DMS114 treated with DMSO at 0.1 percent for 48 hours (cell line): ENCODE results near the gene NMBR.
"Not testable (repeated sequence)": the region's sequence is repeated elsewhere in the genome, so short reads cannot be mapped to it uniquely, and the experiment has no call there.

Experiments used
- DNase-seq: peaks from one replicate; lab custom pipeline; 2025; ENCODE audit not compliant: unreplicated experiment; lab: John Stamatoyannopoulos, UW

NMBR gene

GRCh38 chr6:142155895-142156757, 9.2 kb upstream of the NMBR start:
- DNase-seq = no peak

DNA sequence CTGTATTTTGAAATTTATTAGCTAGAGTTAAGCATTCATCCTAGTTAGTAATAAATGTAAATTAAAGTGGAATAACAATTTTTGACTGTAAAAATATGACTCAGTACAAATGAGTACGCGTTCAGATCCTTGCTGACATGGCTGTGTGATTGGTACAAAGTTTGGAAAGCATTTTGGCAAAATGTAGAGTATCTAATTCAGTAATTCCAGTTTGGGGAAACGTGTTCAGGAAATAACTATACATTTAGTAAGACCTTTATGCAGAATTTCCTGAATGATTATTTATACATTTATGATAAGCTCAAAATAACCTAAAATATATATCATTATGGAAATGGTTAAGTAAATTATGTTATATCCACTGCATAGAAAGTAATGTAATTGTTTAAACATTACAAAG, 8.2 kb upstream of the NMBR start:
- no peak for DNase-seq

GRCh38 chr6:142154336-142154735, 7.4 kb upstream of the NMBR start:
- no peak for DNase-seq

DNA sequence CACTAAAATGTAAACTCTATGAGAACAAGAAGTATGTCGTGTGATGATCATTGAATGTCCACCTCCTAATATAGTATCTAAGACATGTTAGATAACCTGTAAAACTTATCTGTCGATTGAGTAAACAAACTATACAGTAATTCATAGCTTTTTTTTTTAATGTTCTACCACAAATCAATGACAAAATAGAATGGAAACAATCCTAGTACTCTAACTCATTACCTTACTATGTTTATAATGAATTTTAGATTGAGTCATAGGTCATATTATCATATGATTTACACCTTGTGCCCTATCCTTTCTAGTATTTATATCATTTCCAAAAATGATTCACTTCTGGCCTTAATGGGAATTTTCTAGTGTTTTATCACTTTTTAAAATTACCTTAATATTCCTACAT, 6.3 kb upstream of the NMBR start:
- DNase-seq = no peak

GRCh38 chr6:142152746-142153145, 5.8 kb upstream of the NMBR start:
- no peak for DNase-seq

DNA sequence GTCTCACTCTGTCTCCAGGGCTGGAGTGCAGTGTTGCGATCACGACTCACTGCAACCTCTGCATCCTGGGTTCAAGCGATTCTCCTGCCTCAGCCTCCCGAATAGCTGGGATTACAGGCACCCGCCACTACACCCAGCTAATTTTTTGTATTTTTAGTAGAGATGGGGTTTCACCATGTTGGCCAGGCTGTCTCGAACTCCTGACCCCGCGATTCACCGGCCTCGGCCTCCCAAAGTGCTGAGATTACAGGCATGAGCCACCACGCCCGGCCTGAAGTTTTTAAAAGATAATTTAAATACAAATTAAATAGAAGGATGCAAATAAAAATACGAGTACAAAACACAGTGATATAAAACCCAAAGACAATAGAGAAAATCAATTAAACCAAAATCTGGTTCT, 5.4 kb downstream of the NMBR start:
- DNase-seq = not testable (repeated sequence)

GRCh38 chr6:142138876-142139275, 8.0 kb downstream of the NMBR start:
- DNase-seq = no peak

DNA sequence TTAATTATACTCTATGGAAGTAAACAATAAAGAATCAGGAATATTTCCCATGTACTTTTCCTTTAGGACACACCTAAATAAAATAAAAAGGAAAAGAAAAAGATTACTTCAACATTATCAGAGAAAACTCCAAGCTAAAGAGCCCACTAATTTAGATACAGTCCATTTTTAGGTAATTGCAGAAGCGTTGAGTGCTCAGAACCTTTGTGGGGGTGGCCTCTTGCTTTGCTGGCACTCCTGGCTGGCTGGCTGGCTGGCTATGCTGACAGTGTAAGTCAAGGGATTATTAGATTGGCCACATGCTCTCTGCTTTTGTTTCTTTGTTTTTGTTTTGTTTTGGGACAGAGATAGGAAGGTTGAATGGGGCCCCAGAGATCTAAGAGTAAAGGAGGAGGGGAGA, 14.3 kb downstream of the NMBR start, which contains the start of gene GJE1:
Gene GJE1 (plus strand): TSS at position 301 of the 400 bp plus-strand sequence. CDS start 234 bp downstream, outside the sequence.
- DNase-seq = no peak

DNA sequence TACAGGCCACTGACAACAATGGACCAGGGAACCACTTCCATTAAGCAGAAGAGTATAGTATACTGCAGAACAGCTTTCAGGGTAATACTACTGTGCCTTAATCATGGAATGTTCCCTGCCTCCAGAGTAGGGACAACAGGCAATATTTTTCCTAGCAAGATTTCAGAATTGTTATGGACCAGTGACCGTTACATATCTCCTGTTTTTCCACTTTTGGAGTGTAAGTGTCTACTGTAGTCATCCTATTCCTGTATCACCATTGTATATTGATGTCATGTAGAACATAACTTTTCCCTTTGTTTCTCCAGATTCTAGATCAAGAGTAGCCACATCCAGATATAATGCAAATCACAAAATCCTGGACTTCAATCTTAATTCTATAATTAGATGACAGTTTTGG, 16.1 kb downstream of the NMBR start:
- no peak for DNase-seq

GRCh38 chr6:142121342-142121741, 25.6 kb downstream of the NMBR start:
- no peak for DNase-seq

- DNase-seq = no peak
These were observed 28.0 kb downstream of the NMBR start for GRCh38 chr6:142118925-142119324.

DNA sequence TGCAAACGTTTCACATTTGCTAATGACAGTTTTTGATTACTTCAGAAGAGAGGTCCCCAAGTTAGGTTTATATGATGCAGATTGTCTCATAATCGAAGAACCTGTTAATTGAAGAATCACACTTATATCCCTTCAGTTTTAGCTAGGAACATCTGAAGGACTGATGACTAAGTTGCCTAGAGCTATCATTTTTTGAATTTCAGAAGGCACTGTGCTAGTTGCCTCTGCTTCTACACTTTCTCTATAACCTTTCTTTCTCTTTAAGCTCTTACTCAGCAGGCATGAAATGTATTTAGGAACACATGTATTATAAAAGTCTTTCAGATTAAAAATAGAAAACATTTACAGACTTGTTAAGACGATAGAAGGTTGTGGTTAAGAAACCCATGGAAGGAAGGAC, 28.6 kb downstream of the NMBR start:
- no peak for DNase-seq

GRCh38 chr6:142117366-142117765, 29.6 kb downstream of the NMBR start:
- no peak for DNase-seq

DNA sequence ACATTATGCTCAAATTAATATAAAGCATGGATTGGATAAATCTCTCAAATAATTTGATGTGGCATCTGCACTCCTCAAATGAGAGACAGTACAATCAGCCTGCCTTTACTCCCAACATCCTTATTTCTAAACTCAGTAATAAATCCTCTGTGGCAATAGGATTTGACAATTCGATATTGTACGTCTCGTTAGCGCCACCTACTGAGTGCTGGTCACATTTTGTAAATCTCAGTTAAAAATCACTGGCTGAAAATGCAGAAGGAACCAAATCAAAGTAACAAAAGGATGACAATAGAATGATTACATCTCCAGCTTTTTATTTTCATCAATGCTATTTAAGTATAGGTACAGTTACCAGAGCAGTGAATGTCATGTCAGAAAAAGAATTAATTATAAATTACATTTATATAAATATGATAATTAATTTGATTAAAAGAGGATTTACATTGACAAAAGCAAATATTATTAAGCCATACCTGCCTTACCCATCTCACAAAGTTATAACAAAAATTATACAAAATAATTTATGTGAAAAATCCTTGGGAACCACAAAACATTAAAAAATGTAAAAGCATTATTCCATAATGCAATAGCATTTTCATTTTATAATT, 34.4 kb downstream of the NMBR start:
- peak; percentile 35 for DNase-seq

GRCh38 chr6:142110820-142111219, 36.1 kb downstream of the NMBR start:
- not testable (repeated sequence) for DNase-seq

DNA sequence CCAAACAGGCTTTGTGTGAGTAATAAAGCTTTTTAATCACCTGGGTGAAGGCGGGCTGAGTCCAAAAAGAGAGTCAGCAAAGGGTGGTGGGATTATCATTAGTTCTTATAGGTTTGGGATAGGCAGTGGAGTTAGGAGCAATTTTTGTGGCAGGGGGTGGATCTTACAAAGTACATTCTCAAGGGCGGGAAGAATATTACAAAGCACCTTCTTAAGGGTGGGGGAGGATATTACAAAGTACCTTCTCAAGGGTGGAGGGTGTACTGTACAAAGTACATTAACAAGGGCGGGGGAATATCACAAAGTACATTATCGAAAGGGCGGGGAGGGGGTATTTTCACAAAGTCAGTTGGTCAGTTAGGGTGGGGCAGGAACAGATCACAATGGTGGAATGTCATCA, 42.1 kb downstream of the NMBR start:
- not testable (repeated sequence) for DNase-seq

DNA sequence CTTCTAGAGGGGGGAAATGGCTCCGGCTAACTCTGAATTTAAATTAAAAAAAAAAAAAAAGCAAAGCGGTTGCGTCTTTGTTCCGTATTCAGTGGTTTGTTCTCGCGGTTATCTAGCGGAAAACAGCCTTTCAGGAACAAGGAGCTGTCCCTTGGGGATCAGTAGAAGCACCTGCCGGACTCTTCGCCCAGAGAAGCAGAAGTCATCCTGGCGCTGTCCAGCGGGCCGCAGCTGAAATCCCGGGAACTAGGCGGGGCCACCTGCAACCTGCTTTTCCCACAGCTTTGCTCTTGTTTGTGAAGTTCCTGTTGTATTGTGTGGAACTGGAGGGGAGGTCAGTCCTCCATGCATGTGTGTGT, 58.1 kb downstream of the NMBR start:
- no peak for DNase-seq

GRCh38 chr6:142087950-142088857, 58.7 kb downstream of the NMBR start:
- DNase-seq = no peak

- DNase-seq = no peak
These were observed 67.8 kb downstream of the NMBR start for GRCh38 chr6:142079130-142079529.

- DNase-seq = no peak
These were observed 71.3 kb downstream of the NMBR start for GRCh38 chr6:142075516-142076101.

DNA sequence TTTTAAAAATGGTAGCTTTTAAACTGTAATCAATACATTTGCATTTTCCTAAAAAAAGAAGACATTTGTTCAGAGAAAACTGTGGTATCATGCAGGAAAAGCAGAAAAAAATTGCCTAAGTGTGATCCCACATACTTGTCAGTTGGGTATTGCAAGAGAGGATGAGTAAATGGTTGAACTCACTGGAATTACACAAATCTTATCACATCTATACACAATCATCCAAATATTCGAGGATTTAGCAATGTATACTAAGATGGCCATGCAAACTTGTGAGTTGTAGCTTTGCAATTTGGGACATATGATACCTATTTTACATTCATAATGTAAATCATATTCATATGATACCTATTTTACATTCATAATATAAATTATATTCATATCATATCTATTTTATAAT, 72.4 kb downstream of the NMBR start:
- no peak for DNase-seq
